Measurements from ENCODE around the gene IRF2BPL.

IRF2BPL gene

GRCh38 chr14:77053046-77053841 lies 24.7 kb upstream of the IRF2BPL start:
- DNase-seq (ENCODE audit: low spot score), result peak; percentile 66

- no peak for DNase-seq (ENCODE audit: low spot score)
Observed at GRCh38 chr14:77052281-77053044, 24.0 kb upstream of the IRF2BPL start.

- no peak for DNase-seq (ENCODE audit: low spot score)
Observed at GRCh38 chr14:77051116-77051515, 22.6 kb upstream of the IRF2BPL start.

- no peak for DNase-seq (ENCODE audit: low spot score)
Observed at GRCh38 chr14:77046721-77047120, 18.2 kb upstream of the IRF2BPL start.

- DNase-seq (ENCODE audit: low spot score), result no peak
Observed at GRCh38 chr14:77045238-77046162, 17.0 kb upstream of the IRF2BPL start.

GRCh38 chr14:77044783-77045237 lies 16.3 kb upstream of the IRF2BPL start:
- DNase-seq (ENCODE audit: low spot score), result no peak

GRCh38 chr14:77043984-77044485 lies 15.5 kb upstream of the IRF2BPL start:
- DNase-seq (ENCODE audit: low spot score), result no peak

GRCh38 chr14:77043177-77043983 lies 14.9 kb upstream of the IRF2BPL start:
- DNase-seq (ENCODE audit: low spot score), result peak; percentile 31

- DNase-seq (ENCODE audit: low spot score), result no peak
Observed at GRCh38 chr14:77041881-77042545, 13.5 kb upstream of the IRF2BPL start.

GRCh38 chr14:77040741-77041653 lies 12.5 kb upstream of the IRF2BPL start:
- DNase-seq (ENCODE audit: low spot score), result no peak

GRCh38 chr14:77040059-77040740 lies 11.7 kb upstream of the IRF2BPL start:
- peak; percentile 88 for DNase-seq (ENCODE audit: low spot score)

- DNase-seq (ENCODE audit: low spot score), result no peak
Observed at GRCh38 chr14:77039285-77040058, 11.0 kb upstream of the IRF2BPL start.

- peak; percentile 33 for DNase-seq (ENCODE audit: low spot score)
Observed at GRCh38 chr14:77037938-77038568, 9.5 kb upstream of the IRF2BPL start.

GRCh38 chr14:77037215-77037937 lies 8.9 kb upstream of the IRF2BPL start:
- DNase-seq (ENCODE audit: low spot score), result no peak

GRCh38 chr14:77036484-77037214 lies 8.1 kb upstream of the IRF2BPL start:
- DNase-seq (ENCODE audit: low spot score), result no peak

- no peak for DNase-seq (ENCODE audit: low spot score)
Observed at GRCh38 chr14:77035267-77035666, 6.8 kb upstream of the IRF2BPL start.

Data from activated CD4-positive, alpha-beta T cell treated with anti-CD3 and anti-CD28 coated beads, Interleukin-2, Interleukin-4, amounts not matched to agents 100 ng/mL and 50 ng/mL, durations not matched to agents 16 hours and 8 hours (primary cell).